Left ventricle myocardium inferior (tissue), 1 donor: Measurements from ENCODE around the gene ATP13A3. TPM values are rescaled to one million over a fixed set of nuclear protein-coding genes. Genes with fewer than 3 reads are reported as not detected.

Experiments used
- DNase-seq: peaks from one replicate; pipeline ENCODE4 v3.0.0-alpha.2; 2020
- H3K27ac ChIP-seq: fragments of 200-600 bp; replicated peaks from 2 replicates; pipeline ENCODE4 v1.8.0; 2021
- H3K27me3 ChIP-seq: fragments of 200-600 bp; 2 replicates; pipeline ENCODE4 v1.8.0; 2021; ENCODE audit warnings: low read depth
- H3K36me3 ChIP-seq: fragments of 200-600 bp; 2 replicates; pipeline ENCODE4 v1.8.0; 2021
- H3K4me1 ChIP-seq: fragments of 200-600 bp; 2 replicates; pipeline ENCODE4 v1.8.0; 2021
- H3K4me3 ChIP-seq: fragments of 200-600 bp; 2 replicates; pipeline ENCODE4 v1.8.0; 2021; ENCODE audit warnings: mild to moderate bottlenecking, moderate library complexity
- H3K9me3 ChIP-seq: fragments of 200-600 bp; replicated peaks from 2 replicates; pipeline ENCODE4 v1.8.0; 2021
- CTCF ChIP-seq: fragments of 200-600 bp; IDR thresholded peaks from 2 replicates; pipeline ENCODE4 v1.8.0; 2021; ENCODE audit warnings: antibody characterized with exemption, mild to moderate bottlenecking, borderline replicate concordance
- intact Hi-C: fragments of 100-400 bp; cut with micrococcal nuclease; formaldehyde crosslinking; loops from one replicate; pipeline ENCODE4 v1.11.0; 2022
- total RNA-seq: library from RNA; stranded (reverse); fragmentation: NEBNext Ultra II Directional; extraction: Animal tissue kit (Norgen Biotek cat#: 25700); gene quantifications from one replicate; pipeline ENCODE4 v1.2.1, GENCODE V29; 2021
- donor health status: DM: no; HTN: yes; CAD: no; lungs with severe emphysema.

The ATP13A3 gene
- total RNA-seq, 1 donor from 2014 or later: 99.2 TPM

DNA sequence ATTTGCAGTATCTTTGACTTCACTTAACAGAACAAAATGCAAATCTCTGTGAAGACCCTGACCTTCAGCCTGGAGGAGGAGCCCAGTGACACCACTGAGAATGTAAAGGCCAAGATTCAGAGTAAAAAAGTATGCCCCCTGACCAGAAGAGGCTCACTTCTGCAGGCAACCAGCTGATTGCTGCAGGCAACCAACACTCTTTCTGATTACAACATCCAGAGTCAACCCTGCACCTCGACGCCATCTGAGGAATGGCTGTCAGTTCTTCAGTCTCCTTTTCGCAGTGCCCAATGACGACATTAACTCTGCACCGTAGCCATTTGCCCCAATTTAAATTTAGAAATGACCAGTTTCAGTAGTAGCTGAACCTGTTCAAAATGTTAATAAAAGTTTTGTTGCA is 14.9 kb downstream of the ATP13A3 start:
- intact Hi-C loops: loop anchor here (5.0 kb wide), 2 partner anchors 100 to 120 kb away; no protein-coding TSS in a partner anchor
- Histone ChIP-seq H3K4me1 (peaks cover 54% of the 10 kb centered on the region), H3K4me3 (no peak overlapping the region), H3K27ac (no peak overlapping the region), H3K27me3 (no peaks in the 10 kb centered on the region), H3K9me3 (no peaks in the 10 kb centered on the region), H3K36me3 (no peaks in the 10 kb centered on the region)
- no peak for DNase-seq
- no peak for TF ChIP-seq CTCF

- H3K4me1 ChIP-seq: peaks cover 42% of the 10 kb centered on the region
- intact Hi-C loops: loop anchor here (5.0 kb wide), 2 partner anchors 102 to 122 kb away; no protein-coding TSS in a partner anchor
- no peak for TF ChIP-seq CTCF
- H3K4me3 ChIP-seq: no peak overlapping the region
- H3K9me3 ChIP-seq: no peaks in the 10 kb centered on the region
- H3K36me3 ChIP-seq: no peaks in the 10 kb centered on the region
- no peaks in the 10 kb centered on the region for H3K27me3 ChIP-seq
- no peak for DNase-seq
- H3K27ac ChIP-seq: peak overlapping the region; percentile 20
Measured at GRCh38 chr3:194470615-194471014, 16.2 kb downstream of the ATP13A3 start.

DNA sequence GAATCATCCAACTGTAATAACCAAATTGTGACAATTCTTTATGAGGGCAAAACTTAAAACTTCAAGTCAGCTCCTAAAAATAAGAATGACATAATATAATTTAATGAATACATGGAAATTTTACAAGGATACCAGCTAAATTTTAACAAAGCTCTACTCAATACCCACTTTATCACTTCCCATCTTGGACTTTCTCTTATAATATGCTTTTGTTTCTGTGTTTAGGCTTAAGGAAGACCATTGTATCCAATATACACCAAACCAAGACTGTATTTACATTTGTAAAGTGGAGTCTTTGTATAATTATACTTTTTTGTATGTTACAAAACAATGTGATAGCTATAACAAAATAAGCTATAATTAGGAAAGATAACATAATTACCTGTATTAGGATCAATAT is 16.8 kb downstream of the ATP13A3 start:
- no peak for DNase-seq
- no peak for TF ChIP-seq CTCF
- H3K4me1 ChIP-seq: peaks cover 41% of the 10 kb centered on the region
- no peaks in the 10 kb centered on the region for H3K9me3 ChIP-seq
- no peaks in the 10 kb centered on the region for H3K27me3 ChIP-seq
- no peaks in the 10 kb centered on the region for H3K36me3 ChIP-seq
- no peak overlapping the region for H3K4me3 ChIP-seq
- H3K27ac ChIP-seq: no peak overlapping the region
- intact Hi-C loops: loop anchor here (5.0 kb wide), 2 partner anchors 102 to 122 kb away; no protein-coding TSS in a partner anchor

DNA sequence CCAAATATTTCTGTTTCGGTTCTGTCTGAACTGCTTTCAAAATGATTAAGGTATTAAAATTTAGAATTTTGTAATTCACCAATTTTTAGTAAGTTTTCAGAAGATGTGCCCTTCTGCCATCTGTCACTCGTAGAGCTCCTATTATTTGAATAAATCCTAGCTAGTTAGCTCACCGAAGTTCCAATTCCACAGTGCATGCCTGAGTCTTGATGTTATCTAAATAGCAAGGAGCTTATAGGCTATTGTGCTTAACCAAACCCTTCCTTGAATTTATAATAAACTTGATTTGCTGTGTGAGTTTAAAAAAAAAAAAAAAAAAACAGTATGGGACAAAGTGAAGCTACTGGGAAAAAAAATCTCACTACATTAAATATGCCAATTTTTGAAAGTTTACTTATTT is 18.7 kb downstream of the ATP13A3 start:
- no peak for DNase-seq
- intact Hi-C loops: no loop called here
- TF ChIP-seq CTCF: no peak
- Histone ChIP-seq H3K4me3 (no peak overlapping the region), H3K36me3 (no peaks in the 10 kb centered on the region), H3K9me3 (no peaks in the 10 kb centered on the region), H3K27ac (no peak overlapping the region), H3K4me1 (peaks cover 39% of the 10 kb centered on the region), H3K27me3 (no peaks in the 10 kb centered on the region)

GRCh38 chr3:194466761-194467356 is 19.9 kb downstream of the ATP13A3 start:
- intact Hi-C loops: no loop called here

More at GRCh38 chr3:194466761-194467356, 19.9 kb downstream of the ATP13A3 start:
- H3K36me3 ChIP-seq: no peaks in the 10 kb centered on the region
- DNase-seq: no peak
- H3K27ac ChIP-seq: no peak overlapping the region
- peaks cover 35% of the 10 kb centered on the region for H3K4me1 ChIP-seq
- TF ChIP-seq CTCF: no peak
- H3K9me3 ChIP-seq: no peaks in the 10 kb centered on the region
- peak overlapping the region; percentile 9 for H3K4me3 ChIP-seq
- no peaks in the 10 kb centered on the region for H3K27me3 ChIP-seq
